ENCODE data around the gene CD74.
"Not testable (repeated sequence)": the region's sequence is repeated elsewhere in the genome, so short reads cannot be mapped to it uniquely, and the experiment has no call there.

The CD74 gene

DNA sequence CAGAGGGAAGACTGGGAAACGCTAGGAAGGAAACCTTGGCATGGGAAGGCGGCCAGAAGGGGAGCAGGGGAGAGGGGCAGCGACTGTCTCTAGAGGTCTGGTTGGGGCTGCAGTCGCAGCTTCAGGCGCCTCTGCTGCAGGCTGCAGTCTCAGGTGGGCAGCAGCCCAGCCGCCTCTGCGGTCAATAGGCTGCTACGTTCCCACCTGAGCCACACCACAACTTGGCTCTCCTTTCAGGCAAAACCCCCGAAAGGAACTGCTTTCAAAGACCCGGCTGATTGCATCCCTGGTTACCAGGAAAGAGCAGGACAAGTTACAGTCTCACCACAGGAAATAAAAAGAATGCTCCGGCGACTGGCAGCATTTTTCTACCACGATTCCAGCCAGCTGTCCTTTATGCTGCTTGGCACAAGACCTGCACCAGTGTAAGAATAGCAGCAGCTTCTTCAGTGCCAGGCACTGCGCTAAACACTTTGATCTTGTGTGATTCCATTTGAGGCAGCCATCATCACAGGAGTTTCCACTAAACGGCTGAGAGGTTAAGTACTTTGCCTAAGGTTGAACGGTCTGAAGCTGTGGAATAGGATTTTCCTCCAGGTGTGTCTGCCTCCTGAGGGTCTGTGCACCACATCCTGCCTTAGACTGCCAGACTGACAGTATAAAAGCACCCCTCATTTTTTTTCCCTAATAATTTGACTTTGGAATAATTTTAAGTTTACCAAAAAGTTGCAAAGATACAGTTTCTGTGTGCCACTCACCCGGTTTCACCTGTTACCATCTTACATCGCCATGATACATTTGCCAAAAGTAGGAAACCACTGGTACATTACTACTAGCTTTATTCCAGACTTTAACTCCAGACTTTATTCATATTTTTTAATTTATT, 29.3 kb upstream of the CD74 start:
- no peak for DNase-seq (ENCODE audit: low read depth)

DNA sequence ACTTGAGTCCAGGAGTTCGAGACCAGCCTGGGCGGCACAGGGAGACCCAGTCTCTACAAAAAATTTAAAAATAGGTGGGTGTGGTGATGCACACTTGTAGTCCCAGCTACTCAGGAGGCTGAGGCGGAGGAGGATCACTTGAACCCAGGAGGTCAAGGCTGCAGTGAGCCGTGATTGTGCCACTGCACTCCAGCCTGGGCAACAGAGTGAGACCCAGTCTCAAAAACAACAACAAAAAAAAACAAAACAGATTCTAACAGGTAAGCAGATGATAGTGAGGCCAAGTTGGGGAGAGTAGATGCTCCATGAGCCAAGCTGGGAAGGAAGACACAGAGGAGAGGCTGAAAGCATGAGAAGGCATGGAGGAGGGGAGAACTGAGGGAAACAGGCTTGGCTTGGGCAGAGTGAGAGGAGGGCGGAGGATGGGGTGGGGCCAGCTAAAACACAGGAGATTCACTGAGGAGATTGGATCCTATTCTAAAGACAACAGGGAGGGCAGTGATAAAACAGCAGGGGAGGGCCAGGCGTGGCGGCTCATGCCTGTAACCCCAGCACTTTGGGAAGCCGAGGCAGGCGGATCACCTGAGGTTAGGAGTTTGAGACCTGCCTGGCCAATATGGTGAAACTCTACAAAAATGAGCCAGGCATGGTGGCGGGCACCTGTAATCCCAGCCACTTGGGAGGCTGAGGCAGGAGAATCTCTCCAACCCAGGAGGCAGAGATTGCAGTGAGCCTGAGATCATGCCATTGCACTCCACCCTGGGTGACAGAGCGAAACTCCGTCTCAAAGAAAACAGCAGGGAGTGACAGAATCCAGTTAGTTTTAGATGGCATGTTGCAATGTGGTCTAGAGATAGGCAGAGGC, 28.5 kb upstream of the CD74 start:
- no peak for DNase-seq (ENCODE audit: low read depth)

DNA sequence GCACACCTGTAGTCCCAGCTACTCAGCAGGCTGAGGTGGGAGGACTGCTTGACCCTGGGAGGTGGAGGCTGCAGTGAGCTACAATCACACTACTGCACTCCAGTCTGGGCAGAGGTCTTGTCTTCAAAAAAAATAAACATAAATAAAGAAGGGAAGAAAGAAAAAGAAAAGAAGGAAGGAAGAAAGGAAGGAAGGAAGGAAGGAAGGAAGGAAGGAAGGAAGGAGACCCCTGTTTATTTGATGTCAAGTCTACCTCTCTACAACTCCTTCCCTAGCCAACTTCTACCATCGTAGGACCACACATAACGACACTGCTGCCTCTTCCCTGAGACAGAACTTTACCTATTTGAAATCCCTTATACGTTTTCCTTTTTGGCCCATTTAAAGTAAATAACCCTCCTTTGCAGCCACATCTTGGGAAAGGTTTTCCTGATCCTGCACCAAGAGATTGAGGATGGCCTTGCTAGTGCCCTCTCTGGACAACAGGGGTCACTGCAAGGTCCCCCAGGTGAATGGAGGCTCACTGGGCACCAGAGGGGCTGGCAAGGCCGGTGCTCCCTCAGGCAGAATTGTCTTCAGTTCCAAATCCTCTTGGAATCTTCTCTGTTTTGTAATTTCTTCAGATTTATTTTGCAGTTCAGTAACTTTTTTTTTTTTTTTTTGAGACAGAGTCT, 26.3 kb upstream of the CD74 start:
- DNase-seq (ENCODE audit: low read depth), result no peak

DNA sequence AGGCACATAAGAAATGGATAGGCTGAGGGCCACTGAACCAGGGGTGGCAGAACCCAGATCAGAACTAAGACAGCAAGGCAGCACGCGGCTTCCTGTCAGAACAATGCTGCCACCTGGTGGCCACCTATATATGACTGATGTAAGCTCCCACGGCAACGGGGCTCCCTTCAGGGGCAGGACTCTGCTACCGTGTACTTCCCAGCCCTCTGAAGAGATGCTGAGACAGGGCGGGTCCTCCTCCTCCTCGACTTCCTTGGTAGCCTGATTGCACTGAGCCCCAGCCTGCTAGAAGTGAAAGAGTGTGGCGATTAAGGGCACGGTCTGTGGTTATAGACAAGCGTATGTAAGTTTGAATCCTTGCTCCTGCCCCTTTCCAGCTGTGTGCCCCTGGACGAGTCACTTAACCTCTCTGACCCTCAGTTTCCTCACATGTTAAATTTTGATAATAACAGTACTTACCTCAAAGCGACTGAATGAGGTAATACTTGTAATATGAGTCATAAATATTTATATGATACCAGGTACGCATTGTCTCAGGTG, 23.5 kb upstream of the CD74 start:
- DNase-seq (ENCODE audit: low read depth), result peak; percentile 54

DNA sequence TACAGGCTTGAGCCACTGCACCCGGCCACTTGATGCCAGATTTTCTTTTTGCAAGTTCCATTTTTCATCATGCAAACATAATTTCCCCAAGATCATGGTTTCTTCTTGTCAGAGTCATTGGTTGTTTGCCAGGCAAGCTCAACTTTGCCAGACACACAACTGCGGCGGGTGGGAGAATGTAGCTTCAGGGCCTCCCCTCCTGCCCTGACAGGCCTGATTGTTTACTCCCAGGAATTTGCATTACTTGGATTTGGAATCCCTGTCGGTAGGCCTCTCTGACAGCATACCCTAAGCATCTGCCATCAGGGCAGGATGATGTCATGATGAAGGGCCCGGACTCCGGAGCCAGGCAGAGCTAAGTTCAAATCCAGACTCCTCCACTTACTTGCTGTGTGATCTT, 21.8 kb upstream of the CD74 start:
- DNase-seq (ENCODE audit: low read depth), result peak; percentile 52

DNA sequence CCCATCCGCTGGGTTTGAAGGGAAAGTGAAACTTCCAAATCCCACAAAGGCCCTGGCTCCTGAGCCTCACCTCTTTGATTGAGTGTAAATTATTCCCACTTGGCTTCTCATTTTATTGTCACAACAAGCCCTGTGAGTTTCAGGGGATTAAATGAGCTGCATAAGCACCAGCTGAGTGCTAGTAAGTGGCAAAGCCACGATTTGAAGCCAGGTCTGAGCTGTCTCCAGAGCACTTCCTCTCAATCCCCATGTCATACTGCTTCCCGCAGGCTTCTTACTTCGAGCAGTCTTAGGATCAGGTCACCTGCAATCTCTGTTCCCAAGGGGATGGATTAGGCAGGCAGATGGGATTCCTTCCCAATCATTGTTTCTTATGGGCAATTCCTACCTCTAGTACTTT, 18.9 kb upstream of the CD74 start:
- DNase-seq (ENCODE audit: low read depth), result no peak

DNA sequence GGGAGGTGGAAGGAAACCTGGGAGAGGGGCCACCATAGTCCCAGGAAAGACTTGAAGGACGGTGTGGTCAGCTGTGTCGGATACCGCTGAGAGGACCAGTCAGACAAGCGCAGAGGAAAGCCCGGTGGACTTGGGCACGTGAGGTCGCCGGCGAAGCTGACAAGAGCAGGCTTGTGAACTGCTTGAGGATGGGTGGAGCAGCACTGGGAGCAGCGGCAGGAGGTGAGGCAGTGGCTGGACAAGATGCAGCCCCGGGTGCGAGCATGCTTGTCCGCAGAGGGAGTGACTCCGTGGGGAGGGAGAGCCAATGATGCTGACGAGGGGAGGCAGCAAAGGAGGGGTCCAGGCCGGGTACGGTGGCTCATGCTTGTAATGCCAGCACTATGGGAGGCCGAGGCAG, 18.3 kb upstream of the CD74 start:
- no peak for DNase-seq (ENCODE audit: low read depth)

DNA sequence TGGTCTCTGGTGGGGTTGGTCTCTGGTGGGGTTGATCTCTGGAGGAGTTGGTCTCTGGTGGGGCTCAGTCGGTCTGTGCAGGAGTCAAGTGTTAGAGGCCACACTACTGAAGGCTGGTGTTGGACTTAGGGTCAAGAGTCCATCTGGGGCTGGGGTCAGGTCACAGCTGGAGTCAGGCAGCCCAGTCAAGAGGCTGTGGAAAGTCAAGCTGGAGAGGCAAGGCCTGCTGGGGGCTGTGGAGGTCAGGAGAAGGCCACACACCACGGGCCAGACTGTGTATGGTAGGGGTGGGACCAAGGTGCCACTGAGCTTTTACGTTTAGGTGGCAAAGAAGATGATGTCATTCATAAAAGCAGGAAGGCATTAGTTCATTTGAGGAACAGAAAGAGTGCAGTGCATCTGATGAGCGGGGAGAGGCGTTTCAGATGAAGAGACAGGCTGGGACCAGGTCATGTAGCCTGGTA, 16.7 kb upstream of the CD74 start:
- DNase-seq (ENCODE audit: low read depth), result no peak

DNA sequence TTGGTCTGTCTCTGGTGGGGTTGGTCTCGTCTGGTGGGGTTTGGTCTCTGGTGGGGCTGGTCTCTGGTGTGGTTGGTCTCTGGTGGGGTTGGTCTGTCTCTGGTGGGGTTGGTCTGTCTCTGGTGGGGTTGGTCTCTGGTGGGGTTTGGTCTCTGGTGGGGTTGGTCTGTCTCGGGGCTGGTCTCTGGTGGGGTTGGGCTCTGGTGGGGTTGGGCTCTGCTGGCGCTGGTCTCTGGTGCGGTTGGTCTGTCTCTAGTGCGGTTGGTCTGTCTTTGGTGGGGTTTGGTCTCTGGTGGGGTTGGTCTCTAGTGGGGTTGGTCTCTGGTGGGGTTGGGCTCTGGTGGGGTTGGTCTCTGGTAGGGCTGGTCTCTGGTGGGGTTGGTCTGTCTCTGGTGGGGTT, 16.3 kb upstream of the CD74 start:
- no peak for DNase-seq (ENCODE audit: low read depth)

DNA sequence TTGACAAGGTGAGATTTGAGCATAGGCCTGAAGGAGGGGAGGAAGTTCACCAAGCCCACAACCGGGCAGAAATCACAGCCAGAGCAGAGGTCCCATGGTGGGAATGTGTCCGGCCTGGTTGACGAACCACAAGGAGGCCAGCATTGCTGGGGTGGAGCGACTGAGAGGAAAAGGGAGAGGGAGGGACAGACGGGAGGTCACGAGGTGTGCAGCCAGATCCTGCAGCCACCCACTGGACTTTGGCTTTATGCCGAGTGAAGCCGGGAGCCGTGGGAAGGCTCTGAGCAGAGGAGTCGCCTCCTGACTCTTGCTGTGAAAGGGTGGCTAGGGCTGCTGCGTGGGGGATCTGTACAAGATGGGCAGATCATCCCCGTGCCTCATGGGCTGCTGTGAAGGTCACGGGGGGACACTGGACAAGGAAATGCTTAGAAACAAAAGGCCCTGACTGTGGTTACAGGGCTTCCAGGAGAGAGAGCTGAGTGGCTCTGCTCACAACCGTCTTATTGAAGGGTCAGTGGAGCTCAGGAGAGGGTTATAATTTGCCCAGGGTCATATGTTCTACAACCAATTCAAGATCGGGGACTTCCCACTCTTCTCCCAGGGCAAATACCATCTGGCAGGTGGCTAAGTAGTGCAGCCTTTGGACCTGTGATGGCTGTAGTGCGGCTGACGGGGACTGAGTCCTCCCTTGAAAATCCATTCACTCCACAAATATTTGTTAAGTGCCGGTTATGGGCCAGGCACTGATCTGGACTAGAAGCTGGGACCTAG, 15.6 kb upstream of the CD74 start:
- no peak for DNase-seq (ENCODE audit: low read depth)

DNA sequence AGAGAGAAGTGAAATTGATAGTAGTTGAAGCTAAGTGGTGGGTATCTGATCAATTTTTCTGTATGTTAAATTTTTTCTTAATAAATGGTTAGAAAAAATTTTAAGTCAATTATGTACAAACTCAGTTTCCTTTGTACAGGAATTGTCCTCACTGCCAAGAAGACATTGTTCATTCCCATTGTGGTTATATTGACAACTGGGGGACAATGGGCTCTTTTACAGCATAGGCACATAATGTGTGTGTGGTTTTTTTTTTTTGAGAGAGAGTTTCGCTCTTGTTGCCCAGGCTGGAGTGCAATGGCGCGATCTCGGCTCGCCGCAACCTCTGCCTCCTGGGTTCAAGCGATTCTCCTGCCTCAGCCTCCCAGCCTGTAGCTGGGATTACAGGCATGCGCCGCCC, 13.5 kb upstream of the CD74 start:
- not testable (repeated sequence) for DNase-seq (ENCODE audit: low read depth)

DNA sequence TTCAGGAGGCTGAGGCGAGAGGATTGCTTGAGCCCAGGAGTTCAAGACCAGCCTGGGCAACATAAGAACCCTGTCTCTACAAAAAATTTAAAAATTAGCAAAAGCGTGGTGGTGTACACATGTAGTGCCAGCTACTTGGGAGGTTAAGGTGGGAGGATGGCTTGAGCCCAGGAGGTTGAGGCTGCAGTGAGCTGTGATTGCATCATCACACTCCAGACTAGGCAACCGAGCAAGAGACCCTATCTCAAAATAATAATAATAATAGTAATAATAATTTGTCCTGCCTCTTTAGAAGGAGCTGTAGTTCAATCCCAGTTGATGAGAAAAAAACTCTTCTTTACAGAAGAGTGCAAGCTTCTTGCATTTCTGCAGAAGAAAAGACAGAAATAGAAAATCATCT, 10.0 kb upstream of the CD74 start:
- DNase-seq (ENCODE audit: low read depth), result no peak

DNA sequence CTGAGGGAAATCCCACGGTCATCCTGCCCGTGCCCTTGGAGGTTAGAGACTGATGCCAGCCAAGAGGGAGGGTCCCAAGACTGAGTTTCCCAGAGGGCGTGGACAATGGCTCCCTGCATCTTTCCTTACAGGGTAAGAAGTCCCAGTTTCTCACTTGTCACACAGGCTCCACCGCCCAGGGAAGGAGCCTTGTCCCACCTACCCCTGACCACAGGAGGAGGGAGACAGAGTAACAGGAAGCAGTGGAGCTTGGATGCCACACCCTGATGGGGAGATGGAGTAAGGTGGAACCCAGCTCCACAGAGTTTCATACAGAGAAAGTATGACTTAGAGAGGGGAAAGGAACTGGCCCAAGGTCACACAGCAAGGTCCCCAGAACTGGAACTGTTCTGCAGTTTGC, 9.4 kb upstream of the CD74 start:
- no peak for DNase-seq (ENCODE audit: low read depth)

DNA sequence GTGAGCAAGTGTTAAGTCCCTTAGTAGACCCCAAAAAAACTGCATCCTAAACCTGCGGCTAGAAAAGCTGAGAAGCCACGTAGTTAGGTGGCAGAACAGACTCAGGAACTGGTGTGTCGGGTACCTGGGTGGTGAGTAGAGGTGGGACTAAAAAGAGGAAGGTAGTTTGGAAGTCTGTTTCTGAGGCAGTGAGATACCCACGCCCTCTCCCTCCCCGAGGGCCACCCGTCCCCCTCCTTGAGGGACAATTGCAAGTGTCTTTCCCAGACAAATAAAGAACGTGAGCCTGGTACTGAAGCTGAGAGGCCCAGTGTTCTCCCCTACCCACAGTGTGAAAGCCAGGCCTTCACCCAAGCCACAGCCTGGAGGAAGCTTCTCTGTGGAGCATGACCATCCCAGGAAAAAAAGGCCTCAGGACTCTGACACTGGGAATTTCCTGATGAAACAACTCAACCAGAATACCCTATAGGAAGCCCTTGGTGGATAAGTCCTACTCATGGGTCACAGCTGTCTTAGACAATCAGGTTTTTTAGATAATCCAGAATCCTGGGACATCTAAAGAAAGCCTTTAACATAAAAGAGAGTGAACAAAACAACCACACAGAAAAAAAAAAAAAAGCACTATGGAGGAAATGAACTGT, 7.0 kb upstream of the CD74 start:
- DNase-seq (ENCODE audit: low read depth), result no peak

DNA sequence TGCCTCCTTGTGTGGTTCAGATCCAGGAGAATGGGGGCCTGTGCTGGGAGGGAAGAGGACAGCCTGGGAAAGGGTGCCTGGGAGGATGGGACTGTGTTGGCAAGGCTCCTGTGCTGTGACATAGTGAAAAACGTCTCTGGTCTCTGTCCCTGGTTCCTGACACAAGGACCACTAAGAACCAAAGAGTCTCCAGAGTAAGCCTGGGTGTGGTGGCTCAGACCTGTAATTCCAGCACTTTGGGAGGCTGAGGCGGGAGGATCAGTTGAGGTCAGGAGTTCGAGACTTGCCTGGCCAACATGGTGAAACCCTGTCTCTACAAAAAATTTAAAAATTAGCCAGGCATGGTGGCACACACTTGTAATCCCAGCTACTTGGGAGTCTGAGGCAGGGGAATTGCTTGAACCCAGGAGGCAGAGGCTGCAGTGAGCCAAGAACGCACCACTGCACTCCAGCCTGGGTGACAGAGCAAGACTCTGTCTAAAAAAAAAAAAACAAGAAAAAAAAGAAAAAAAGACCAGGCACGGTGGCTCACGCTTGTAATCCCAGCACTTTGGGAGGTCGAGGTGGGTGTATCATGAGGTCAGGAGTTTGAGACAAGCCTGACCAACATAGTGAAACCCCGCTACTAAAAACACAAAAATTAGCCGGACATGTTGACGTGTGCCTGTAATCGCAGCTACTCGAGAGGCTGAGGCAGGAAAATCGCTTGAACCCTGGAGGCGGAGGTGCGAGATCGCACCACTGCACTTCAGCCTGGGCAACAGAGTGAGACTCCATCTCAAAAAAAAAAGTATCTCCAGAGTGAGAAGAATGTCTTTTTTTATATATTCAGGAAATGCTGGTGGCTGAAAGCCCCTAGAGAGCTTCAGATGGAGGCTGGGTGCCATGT, 1.4 kb upstream of the CD74 start:
- not testable (repeated sequence) for DNase-seq (ENCODE audit: low read depth)

DNA sequence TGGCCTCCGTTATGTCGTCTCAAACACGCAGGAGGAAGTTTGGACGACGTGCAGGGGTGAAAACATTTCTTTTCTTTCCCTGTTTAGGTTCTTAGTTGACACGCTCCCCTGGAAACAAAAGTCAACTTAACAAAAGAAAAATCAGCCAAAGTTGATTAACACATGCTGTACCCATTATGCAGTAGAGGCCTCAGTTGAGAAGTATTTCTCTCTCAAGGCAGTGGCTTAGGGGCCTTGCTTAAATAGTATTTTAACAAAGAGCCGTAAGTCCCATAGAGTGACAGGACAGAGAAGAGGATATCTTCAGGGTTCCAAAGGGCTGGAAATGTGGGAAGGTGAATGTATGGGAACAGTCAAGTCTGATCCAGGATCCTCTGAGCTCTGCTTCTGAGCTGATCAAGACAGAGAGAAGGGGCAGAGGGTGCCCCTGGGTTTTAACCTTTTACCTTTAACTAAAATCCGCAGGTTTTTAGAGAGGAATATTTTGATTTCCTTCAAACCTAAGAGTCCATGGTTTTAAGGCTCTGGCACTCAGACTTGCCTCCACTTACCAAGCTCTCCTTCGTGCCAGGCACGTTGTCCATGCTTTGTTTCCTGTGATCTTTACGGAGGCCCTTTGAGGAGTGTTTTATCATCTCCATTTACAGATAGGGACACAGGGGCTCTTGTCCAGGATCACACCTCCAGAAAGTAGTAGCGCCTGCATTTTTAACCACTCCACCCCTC, 629 bp upstream of the CD74 start:
- no peak for DNase-seq (ENCODE audit: low read depth)

DNA sequence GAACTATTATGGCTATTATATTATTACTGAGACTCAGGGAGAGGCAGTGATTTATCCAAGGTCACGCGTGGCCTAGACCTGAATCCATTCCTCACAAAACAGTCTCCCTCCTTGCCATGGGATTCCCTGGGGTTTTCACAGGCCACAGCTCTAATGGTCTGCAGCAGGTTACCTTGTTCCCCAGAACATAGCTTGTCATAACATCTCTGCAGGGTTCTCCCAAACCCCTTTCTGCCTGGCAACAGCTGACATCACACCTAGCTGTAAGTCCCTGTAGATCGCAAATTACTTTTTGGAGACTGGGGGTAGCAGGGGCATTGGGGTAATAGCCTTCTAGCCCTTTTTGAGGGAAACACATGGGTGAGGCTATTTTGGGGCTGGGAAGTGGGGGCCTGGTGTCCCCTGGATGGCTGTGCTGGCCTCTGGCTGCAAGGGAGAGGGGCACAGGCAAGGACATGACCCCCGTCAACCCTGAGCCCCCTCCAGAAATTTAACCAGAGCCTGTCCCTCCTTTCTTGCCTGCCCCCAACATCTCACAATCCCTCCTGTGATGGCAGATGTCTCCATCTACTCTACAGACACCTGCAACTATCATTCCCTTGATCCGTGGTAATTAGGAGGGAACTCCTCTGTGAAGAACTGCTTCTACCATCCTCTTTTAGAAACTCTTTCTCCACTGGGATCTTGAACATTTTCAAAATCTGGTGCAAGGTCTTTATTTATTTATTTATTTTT, 1.3 kb downstream of the CD74 start:
- DNase-seq (ENCODE audit: low read depth), result no peak

DNA sequence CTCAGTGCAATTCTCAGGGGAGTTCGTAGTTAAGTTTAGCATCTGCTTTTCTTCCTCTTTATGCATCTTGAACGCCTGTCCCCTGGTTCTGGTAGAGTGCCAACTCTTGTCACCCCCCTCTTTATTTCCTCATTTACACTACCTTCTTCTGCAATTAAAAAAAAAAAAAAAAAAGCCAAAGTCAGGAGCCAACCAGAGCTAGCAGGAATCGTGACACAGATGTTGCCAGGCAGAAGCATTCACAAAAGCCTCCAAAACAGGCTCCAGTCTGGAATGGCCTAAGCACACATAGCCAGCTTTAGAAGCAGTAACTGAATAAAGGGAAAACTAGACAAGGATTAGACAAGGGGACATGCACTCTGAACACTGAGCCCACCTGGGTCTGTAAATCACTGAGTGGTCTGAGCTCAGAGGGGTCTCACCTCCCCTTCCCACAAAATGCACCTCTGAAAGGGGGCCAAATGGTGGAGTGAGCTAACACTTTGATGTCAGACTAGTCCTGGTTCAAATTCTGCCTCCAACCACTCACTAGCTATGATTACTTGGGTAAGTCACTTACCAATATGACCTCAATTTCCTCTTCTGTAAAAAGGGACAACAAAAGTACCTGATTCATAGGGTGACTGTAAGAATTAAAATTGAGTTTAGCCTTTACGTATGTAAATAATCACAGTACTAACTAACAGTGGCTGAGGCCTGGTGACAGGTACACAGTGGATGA, 2.0 kb downstream of the CD74 start:
- DNase-seq (ENCODE audit: low read depth), result no peak

Data from non-pigmented ciliary epithelial cell (primary cell).